ENCODE measurements around the gene DMRTA2. TPM values are rescaled to one million over a fixed set of nuclear protein-coding genes. Genes with fewer than 3 reads are reported as not detected.
A peak's percentile ranks its signal among the peaks of the same experiment; 100 is the strongest.

The DMRTA2 gene
- polyA plus RNA-seq, 3 donors, result 0.07 TPM; not detected in 2

- DNase-seq (ENCODE audit: extremely low read depth in 1 of 11, low read depth in 9 of 11, low spot score in 4 of 11), result no peak
Observed at GRCh38 chr1:50425376-50426107, 2.3 kb upstream of the DMRTA2 start.

- no peak for DNase-seq (ENCODE audit: extremely low read depth in 1 of 11, low read depth in 9 of 11, low spot score in 4 of 11)
Observed at GRCh38 chr1:50424884-50425375, 1.7 kb upstream of the DMRTA2 start.

GRCh38 chr1:50424045-50424883 is 1.0 kb upstream of the DMRTA2 start:
- no peak for DNase-seq (ENCODE audit: extremely low read depth in 1 of 11, low read depth in 9 of 11, low spot score in 4 of 11)

GRCh38 chr1:50423670-50424000 is 392 bp upstream of the DMRTA2 start:
- DNase-seq (ENCODE audit: extremely low read depth in 1 of 11, low read depth in 9 of 11, low spot score in 4 of 11), result peak in 1 of 11 donors; percentile 10

GRCh38 chr1:50422675-50422945 is 633 bp downstream of the DMRTA2 start:
- no peak for DNase-seq (ENCODE audit: extremely low read depth in 1 of 11, low read depth in 9 of 11, low spot score in 4 of 11)

- no peak for DNase-seq (ENCODE audit: extremely low read depth in 1 of 11, low read depth in 9 of 11, low spot score in 4 of 11)
Observed at GRCh38 chr1:50421768-50422674, 1.2 kb downstream of the DMRTA2 start.

- DNase-seq (ENCODE audit: extremely low read depth in 1 of 11, low read depth in 9 of 11, low spot score in 4 of 11), result no peak
Observed at GRCh38 chr1:50421366-50421748, 1.9 kb downstream of the DMRTA2 start.

GRCh38 chr1:50420689-50421365 is 2.4 kb downstream of the DMRTA2 start:
- DNase-seq (ENCODE audit: extremely low read depth in 1 of 11, low read depth in 9 of 11, low spot score in 4 of 11), result peak in 1 of 11 donors; percentile 7

GRCh38 chr1:50419907-50420677 is 3.2 kb downstream of the DMRTA2 start:
- DNase-seq (ENCODE audit: extremely low read depth in 1 of 11, low read depth in 9 of 11, low spot score in 4 of 11), result no peak

- no peak for DNase-seq (ENCODE audit: extremely low read depth in 1 of 11, low read depth in 9 of 11, low spot score in 4 of 11)
Observed at GRCh38 chr1:50419192-50419906, 3.9 kb downstream of the DMRTA2 start.

GRCh38 chr1:50418600-50419109 is 4.6 kb downstream of the DMRTA2 start:
- DNase-seq (ENCODE audit: extremely low read depth in 1 of 11, low read depth in 9 of 11, low spot score in 4 of 11), result peak in 1 of 11 donors; percentile 32

GRCh38 chr1:50417946-50418599 is 5.2 kb downstream of the DMRTA2 start:
- no peak for DNase-seq (ENCODE audit: extremely low read depth in 1 of 11, low read depth in 9 of 11, low spot score in 4 of 11)

- no peak for DNase-seq (ENCODE audit: extremely low read depth in 1 of 11, low read depth in 9 of 11, low spot score in 4 of 11)
Observed at GRCh38 chr1:50417507-50417906, 5.7 kb downstream of the DMRTA2 start.

GRCh38 chr1:50416553-50417453 is 6.4 kb downstream of the DMRTA2 start:
- no peak for DNase-seq (ENCODE audit: extremely low read depth in 1 of 11, low read depth in 9 of 11, low spot score in 4 of 11)

GRCh38 chr1:50416150-50416527 is 7.1 kb downstream of the DMRTA2 start:
- no peak for DNase-seq (ENCODE audit: extremely low read depth in 1 of 11, low read depth in 9 of 11, low spot score in 4 of 11)

Data from renal cortex interstitium (tissue), 11 donors.